Common myeloid progenitor, CD34-positive (primary cell): Measurements from ENCODE around the gene MYO1D.

Source experiments
- CTCF ChIA-PET: fragments of 350-600 bp; sonication (Branson Sonifier 250); formaldehyde crosslinking; loops from one replicate; lab custom pipeline; 2021; ENCODE audit warnings: antibody characterized with exemption; lab: Charles Lee
- POLR2A ChIA-PET: fragments of 350-600 bp; sonication (Branson Sonifier 250); formaldehyde crosslinking; loops from one replicate; lab custom pipeline; 2021; ENCODE audit warnings: antibody characterized with exemption; lab: Charles Lee
- DNase-seq, 3 donors: peaks; one replicate each; pipeline versions ENCODE4 v3.0.0 to v3.0.0-alpha.2; 2013
- H3K27ac ChIP-seq, 2 experiments: 1 replicate in 1 of 2; 2 replicates in 1 of 2; pipeline ENCODE4 v1.7.0; 2013; ENCODE audit warnings: inconsistent platforms in 2 of 2, low read length in 2 of 2, mild to moderate bottlenecking in 2 of 2, low read depth in 1 of 2, moderate library complexity in 1 of 2; ENCODE audit not compliant: severe bottlenecking in 2 of 2, insufficient read depth in 1 of 2, poor library complexity in 1 of 2
- H3K27me3 ChIP-seq, 5 experiments: replicated peaks in 2 of 5; 1 replicate in 3 of 5; 2 replicates in 2 of 5; pipeline versions ENCODE4 v1.6.1 to v1.7.0; 2013; ENCODE audit warnings: low read length in 4 of 5, mild to moderate bottlenecking in 2 of 5, moderate library complexity in 2 of 5, inconsistent platforms in 1 of 5; ENCODE audit not compliant: insufficient read depth in 5 of 5, control insufficient read depth in 4 of 5
- H3K36me3 ChIP-seq, 4 experiments: 1 replicate in 2 of 4; 2 replicates in 2 of 4; pipeline versions ENCODE4 v1.6.1 to v1.7.0; 2013; ENCODE audit warnings: low read length in 3 of 4, control low read depth in 1 of 4, mild to moderate bottlenecking in 1 of 4; ENCODE audit not compliant: control insufficient read depth in 4 of 4, insufficient read depth in 4 of 4
- H3K4me1 ChIP-seq, 4 experiments: 1 replicate in 3 of 4; 2 replicates in 1 of 4; pipeline versions ENCODE4 v1.6.1 to v1.7.1; 2013; ENCODE audit warnings: low read length in 3 of 4, mild to moderate bottlenecking in 3 of 4, control low read depth in 1 of 4, inconsistent platforms in 1 of 4, moderate library complexity in 1 of 4; ENCODE audit not compliant: control insufficient read depth in 4 of 4, insufficient read depth in 4 of 4; ENCODE audit errors: control extremely low read depth in 1 of 4
- H3K4me3 ChIP-seq, 7 experiments: 1 replicate in 4 of 7; 2 replicates in 3 of 7; pipeline versions ENCODE4 v1.5.1 to v1.7.0; 2013; ENCODE audit warnings: mild to moderate bottlenecking in 7 of 7, low read length in 6 of 7, moderate library complexity in 6 of 7, inconsistent platforms in 2 of 7, low read depth in 2 of 7, control low read depth in 1 of 7; ENCODE audit not compliant: insufficient read depth in 4 of 7, control insufficient read depth in 1 of 7; ENCODE audit errors: extremely low read depth in 1 of 7
- H3K9me3 ChIP-seq, 5 experiments: 1 replicate in 4 of 5; 2 replicates in 1 of 5; pipeline versions ENCODE4 v1.6.1 to v1.7.1; 2013; ENCODE audit warnings: low read length in 4 of 5, mild to moderate bottlenecking in 2 of 5, inconsistent platforms in 1 of 5, low read depth in 1 of 5, moderate library complexity in 1 of 5; ENCODE audit not compliant: control insufficient read depth in 4 of 5, insufficient read depth in 2 of 5; ENCODE audit errors: control extremely low read depth in 1 of 5
- WGBS: methylation state at CpG from one replicate; pipeline ENCODE4 v1.1.5; 2013; ENCODE audit not compliant: insufficient coverage; 5-methylcytosine and 5-hydroxymethylcytosine counted together

Gene MYO1D

DNA sequence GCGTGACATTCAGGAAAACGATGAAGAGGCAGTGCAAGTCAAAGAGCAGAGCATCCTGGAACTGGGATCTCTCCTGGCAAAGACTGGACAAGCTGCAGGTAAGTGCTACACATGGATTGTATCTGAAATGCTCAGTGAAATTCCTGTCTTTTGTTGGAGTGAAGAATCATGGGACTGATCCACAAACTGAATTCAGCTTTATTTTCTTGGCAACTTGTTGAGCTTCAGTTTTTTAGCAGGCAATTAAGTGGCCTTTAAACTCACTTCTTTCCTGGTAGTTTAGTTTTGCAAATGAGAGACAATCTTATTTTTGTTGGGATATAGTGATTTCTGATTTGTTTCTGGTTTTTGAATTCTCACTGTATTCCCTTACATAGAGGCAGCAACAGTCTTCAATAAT, 430.0 kb downstream of the MYO1D start:
- CTCF ChIA-PET: interaction anchor here (6.8 kb wide), 1 partner anchor 16 kb away, joined by 78 read pairs; no protein-coding TSS in a partner anchor
- no peak overlapping the region for H3K27ac ChIP-seq
- H3K4me1 ChIP-seq: peaks cover 9 to 21% (median 15%) of the 10 kb centered on the region in 4 experiments
- 92% methylated on average over 2 of the region's 2 CpGs for WGBS
- H3K27me3 ChIP-seq: peaks cover 0 to 2% (median 0%) of the 10 kb centered on the region in 5 experiments
- H3K4me3 ChIP-seq: no peak overlapping the region
- H3K36me3 ChIP-seq: peaks cover 8 to 34% (median 25%) of the 10 kb centered on the region in 4 experiments
- POLR2A ChIA-PET: no interaction called here
- DNase-seq: no peak
- no peaks in the 10 kb centered on the region for H3K9me3 ChIP-seq

- Histone ChIP-seq H3K9me3 (no peaks in the 10 kb centered on the region), H3K27me3 (peaks cover 0 to 2% (median 0%) of the 10 kb centered on the region in 5 experiments), H3K4me3 (peak overlapping the region in 3 of 7 experiments; percentile 86 to 99 (median 97)), H3K4me1 (peaks cover 9 to 21% (median 15%) of the 10 kb centered on the region in 4 experiments), H3K36me3 (peaks cover 6 to 24% (median 18%) of the 10 kb centered on the region in 4 experiments), H3K27ac (peak overlapping the region in 1 of 2 experiments; percentile 94)
- ChIA-PET POLR2A (interaction anchor here (1.5 kb wide), 1 partner anchor 8 kb away, joined by 3 read pairs; no protein-coding TSS in a partner anchor), CTCF (interaction anchor here (1.1 to 6.8 kb wide), 2 partner anchors 17 to 84 kb away, joined by 3 to 78 read pairs; no protein-coding TSS in a partner anchor)
- peak in 2 of 3 donors; percentile 46 to 56 for DNase-seq
- 83% methylated on average over 1 of the region's 2 CpGs for WGBS
These were observed 431.0 kb downstream of the MYO1D start for GRCh38 chr17:32445971-32446370.

DNA sequence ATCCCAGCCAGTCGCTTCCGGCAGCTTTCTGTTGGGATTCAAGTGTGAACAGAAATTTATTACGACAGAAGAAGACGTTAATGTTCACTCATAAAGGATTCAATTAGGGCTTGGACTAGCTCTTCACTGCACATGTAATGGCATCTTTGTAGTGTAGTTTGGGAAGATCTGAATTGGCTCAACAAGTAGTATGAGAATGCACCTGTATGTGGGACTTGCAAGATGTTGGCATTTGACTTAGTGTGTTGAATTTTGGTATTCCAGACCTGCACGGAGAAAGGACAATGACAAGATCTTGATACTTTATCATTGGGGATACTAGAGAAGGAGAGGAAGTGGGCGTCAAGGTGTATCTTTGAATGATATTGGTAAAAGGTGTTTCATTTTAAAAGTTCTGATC, 431.4 kb downstream of the MYO1D start:
- 60% methylated on average over 1 of the region's 6 CpGs for WGBS
- H3K4me3 ChIP-seq: peak overlapping the region in 6 of 7 experiments; percentile 86 to 99 (median 96)
- peaks cover 5 to 20% (median 14%) of the 10 kb centered on the region in 4 experiments for H3K36me3 ChIP-seq
- H3K9me3 ChIP-seq: no peaks in the 10 kb centered on the region
- CTCF ChIA-PET: interaction anchor here (1.1 to 6.8 kb wide), 4 partner anchors 17 to 84 kb away, joined by 3 to 78 read pairs (median 7); no protein-coding TSS in a partner anchor
- POLR2A ChIA-PET: interaction anchor here (1.5 kb wide), 1 partner anchor 9 kb away, joined by 3 read pairs; no protein-coding TSS in a partner anchor
- H3K27ac ChIP-seq: peak overlapping the region; percentile 89 to 94
- peaks cover 0 to 2% (median 0%) of the 10 kb centered on the region in 5 experiments for H3K27me3 ChIP-seq
- no peak for DNase-seq
- H3K4me1 ChIP-seq: peaks cover 9 to 21% (median 15%) of the 10 kb centered on the region in 4 experiments

- H3K27ac ChIP-seq: peak overlapping the region; percentile 89 to 94
- POLR2A ChIA-PET: interaction anchor here (1.5 kb wide), 1 partner anchor 9 kb away, joined by 3 read pairs; no protein-coding TSS in a partner anchor
- peaks cover 9 to 21% (median 15%) of the 10 kb centered on the region in 4 experiments for H3K4me1 ChIP-seq
- H3K9me3 ChIP-seq: no peaks in the 10 kb centered on the region
- WGBS: 1% methylated on average over 14 of the region's 14 CpGs
- peaks cover 0 to 2% (median 0%) of the 10 kb centered on the region in 5 experiments for H3K27me3 ChIP-seq
- peak; percentile 22 to 56 (median 51) for DNase-seq
- H3K4me3 ChIP-seq: peak overlapping the region; percentile 86 to 99 (median 95)
- H3K36me3 ChIP-seq: peaks cover 5 to 18% (median 13%) of the 10 kb centered on the region in 4 experiments
- CTCF ChIA-PET: interaction anchor here (1.1 to 6.8 kb wide), 5 partner anchors 18 to 83 kb away, joined by 3 to 78 read pairs (median 4); no protein-coding TSS in a partner anchor
These were observed 431.9 kb downstream of the MYO1D start for GRCh38 chr17:32445074-32445415.

DNA sequence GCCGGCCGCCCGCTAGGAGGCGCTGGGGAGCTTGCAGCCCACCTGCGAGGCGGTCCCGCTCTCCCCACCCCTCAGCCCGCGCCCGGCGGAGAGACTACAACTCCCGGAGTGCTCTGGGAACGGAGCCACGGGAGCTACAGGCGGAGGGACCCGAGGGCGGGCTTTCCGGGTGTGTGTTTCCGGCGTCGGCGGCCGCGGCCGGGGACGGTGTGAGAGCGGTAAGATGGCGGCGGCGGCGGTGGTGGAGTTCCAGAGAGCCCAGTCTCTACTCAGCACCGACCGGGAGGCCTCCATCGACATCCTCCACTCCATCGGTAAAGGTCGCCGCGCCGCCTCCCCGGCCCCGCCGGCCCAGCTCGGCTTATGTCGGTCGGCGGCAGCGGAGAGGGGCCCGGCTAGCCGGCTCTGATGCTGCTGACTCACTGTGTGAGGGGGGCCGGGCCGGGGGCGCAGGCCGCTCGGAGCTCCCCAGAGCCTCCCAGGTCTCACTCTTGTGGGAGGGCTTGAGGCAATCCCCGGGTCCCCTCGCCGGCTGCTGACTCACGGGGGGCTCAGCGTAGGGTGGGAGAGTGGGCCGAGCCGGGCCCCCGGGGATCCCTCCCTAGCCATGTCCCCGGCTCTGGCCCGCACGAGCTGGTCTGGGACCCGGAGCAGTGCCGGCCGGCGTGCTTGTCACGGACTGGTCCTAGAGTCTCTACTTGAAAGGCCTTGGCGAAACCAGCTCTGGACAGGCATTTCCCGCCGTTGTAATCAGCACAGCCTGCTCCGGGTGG, 432.4 kb downstream of the MYO1D start, which contains the start of gene PSMD11:
Gene PSMD11, plus strand, starts transcription at position 210 of the 773 bp plus-strand sequence. Its CDS starts 14 bp downstream, at position 224.
- DNase-seq: peak; percentile 98 to 99 (median 99)
- POLR2A ChIA-PET: interaction anchor here (0.5 to 1.5 kb wide), 2 partner anchors 9 to 10 kb away, joined by 3 to 4 read pairs; no protein-coding TSS in a partner anchor
- peak within 1 kb of the TSS; percentile 89 to 94 for H3K27ac ChIP-seq
- peaks cover 5 to 16% (median 11%) of the 10 kb centered on the region in 4 experiments for H3K36me3 ChIP-seq
- H3K4me1 ChIP-seq: peaks cover 9 to 21% (median 15%) of the 10 kb centered on the region in 4 experiments
- no peaks in the 10 kb centered on the region for H3K9me3 ChIP-seq
- H3K27me3 ChIP-seq: peaks cover 0 to 2% (median 0%) of the 10 kb centered on the region in 5 experiments
- WGBS: under 1% methylated on average over 72 of the region's 74 CpGs
- peak within 1 kb of the TSS; percentile 86 to 99 (median 95) for H3K4me3 ChIP-seq
- CTCF ChIA-PET: interaction anchor here (0.9 to 6.8 kb wide), 10 partner anchors 11 to 73 kb away, joined by 3 to 78 read pairs (median 4); no protein-coding TSS in a partner anchor

DNA sequence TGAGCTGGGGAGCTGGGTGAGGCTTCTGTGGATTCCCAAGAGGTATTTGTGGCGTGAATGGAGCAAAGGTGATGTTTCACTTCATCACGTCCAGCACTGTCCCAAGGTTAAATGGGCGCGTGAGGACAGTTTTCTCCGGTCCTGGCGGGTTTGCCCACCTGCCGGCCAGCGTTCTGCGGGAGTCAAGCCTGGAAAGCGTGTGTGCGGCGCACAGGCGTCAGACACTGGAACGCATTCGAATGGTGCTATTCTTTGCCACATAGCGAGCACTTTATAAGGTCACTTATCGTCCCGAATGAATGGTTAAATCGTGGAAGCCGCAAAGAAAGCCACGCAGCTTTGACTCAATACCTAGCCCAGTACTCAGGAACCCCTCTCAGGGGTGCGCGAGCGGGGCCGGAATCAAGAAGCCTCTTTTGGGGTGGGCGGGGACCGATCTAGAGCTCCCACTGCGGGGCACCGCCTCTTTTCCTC, 433.1 kb downstream of the MYO1D start:
- CTCF ChIA-PET: interaction anchor here (0.9 to 6.8 kb wide), 10 partner anchors 10 to 74 kb away, joined by 3 to 78 read pairs (median 4); no protein-coding TSS in a partner anchor
- Histone ChIP-seq H3K36me3 (peaks cover 2 to 13% (median 9%) of the 10 kb centered on the region in 4 experiments), H3K4me1 (peaks cover 9 to 21% (median 15%) of the 10 kb centered on the region in 4 experiments), H3K4me3 (peak overlapping the region; percentile 65 to 99 (median 95)), H3K9me3 (no peaks in the 10 kb centered on the region), H3K27me3 (peaks cover 0 to 2% (median 0%) of the 10 kb centered on the region in 5 experiments), H3K27ac (no peak overlapping the region)
- DNase-seq: no peak
- POLR2A ChIA-PET: no interaction called here
- 6% methylated on average over 23 of the region's 29 CpGs for WGBS
